Suppressor macrophage treated with lipopolysaccharide for 1 hour (primary cell): Measurements from ENCODE around the gene KPNA6.
"Not testable (repeated sequence)": the region's sequence is repeated elsewhere in the genome, so short reads cannot be mapped to it uniquely, and the experiment has no call there.

Source experiments
- DNase-seq, 3 donors: peaks; one replicate each; pipeline ENCODE4 v3.0.0-alpha.2; 2020 to 2022

KPNA6 gene

DNA sequence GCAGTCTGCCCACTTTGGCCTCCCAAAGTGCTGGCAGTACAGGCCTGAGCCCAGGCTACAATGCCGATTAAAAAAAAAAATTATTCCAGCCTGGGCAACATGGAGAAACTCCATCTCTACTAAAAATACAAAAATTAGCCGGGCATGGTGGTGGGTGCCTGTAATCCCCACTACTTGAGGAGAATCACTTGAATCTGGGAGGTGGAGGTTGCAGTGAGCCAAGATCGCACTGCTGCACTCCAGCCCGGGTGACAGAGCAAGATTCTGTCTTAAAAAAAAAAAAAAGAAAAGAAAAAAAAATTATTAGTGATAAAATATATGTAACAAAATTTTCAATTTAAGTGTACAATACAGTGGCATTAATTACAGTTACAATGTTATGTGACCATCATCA lies 35.4 kb downstream of the KPNA6 start:
- not testable (repeated sequence) for DNase-seq

DNA sequence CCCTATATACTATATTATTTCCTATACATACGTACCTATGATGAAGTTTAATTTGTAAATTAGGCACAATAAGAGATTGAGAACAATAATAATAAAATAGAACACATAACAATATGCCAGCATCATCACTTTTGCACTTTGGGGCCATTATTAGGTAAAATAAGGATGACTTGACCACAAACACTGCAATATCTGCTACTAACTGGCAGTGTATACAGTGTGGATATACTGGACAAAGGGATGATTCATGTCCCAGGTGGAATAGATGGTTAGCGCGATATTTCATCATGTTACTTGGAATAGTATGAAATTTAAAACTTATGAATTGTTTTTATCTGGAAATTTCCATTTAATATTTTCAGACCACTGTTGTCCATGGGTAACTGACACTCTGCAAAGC lies 36.2 kb downstream of the KPNA6 start:
- DNase-seq, result no peak

DNA sequence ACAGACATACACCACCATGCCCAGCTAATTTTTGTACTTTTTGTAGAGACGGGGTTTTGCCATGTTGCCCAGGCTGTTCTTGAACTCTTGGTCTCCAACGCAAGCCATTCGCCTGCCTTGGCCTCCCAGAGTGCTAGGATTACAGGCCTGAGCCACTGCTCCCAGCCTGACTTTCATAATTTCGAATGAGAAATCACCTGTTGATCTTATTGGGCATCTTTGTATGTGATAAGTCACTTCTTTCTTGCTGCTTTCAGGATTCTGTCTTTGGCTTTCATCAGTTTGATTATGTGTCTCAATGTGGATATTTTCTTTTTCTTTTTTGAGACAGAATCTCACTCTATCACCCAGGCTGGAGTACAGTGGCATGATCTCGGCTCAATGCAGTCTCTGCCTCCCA lies 39.9 kb downstream of the KPNA6 start:
- DNase-seq, result not testable (repeated sequence)

DNA sequence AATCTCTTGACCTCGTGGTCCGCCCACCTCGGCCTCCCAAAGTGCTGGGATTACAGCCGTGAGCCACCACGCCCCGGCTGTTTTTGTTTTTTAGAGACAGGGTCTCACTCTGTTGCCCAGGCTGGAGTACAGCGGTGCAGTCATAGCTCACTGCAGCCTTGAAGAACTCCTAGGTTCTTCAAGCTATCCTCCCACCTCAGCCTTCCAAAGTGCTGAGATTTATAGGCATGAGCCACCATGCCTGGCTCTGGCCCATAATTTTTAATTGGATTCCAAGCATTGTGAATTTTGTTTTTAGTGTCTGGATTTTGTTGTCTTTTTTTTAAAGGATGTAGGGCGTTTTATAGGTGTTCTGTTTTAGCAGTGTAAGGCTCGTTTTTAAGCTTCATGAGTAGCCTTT lies 43.0 kb downstream of the KPNA6 start:
- no peak for DNase-seq

DNA sequence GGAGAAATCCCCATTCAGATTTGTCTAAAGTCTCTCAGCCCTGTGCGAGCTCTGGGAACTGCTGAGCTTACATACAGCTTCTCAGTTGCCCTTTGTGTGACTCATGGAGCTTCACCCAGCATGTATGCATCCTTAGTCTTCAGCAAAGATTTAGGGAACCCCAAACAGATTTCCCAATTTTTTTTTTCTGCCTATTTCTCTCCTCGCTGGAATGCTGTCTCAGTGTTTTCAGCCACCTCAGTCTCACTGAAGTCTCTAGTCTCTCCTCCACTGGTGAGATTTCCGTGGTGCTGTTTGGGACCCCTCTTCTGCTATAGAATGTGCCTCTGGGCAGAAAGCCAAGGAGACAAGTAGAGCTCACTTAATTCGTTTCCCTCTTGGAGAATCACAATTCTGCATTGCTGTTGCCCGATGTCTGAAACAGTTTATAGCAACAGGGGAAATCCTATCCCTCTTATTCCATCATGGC lies 43.5 kb downstream of the KPNA6 start:
- DNase-seq, result peak; percentile 65 to 73 (median 72)

DNA sequence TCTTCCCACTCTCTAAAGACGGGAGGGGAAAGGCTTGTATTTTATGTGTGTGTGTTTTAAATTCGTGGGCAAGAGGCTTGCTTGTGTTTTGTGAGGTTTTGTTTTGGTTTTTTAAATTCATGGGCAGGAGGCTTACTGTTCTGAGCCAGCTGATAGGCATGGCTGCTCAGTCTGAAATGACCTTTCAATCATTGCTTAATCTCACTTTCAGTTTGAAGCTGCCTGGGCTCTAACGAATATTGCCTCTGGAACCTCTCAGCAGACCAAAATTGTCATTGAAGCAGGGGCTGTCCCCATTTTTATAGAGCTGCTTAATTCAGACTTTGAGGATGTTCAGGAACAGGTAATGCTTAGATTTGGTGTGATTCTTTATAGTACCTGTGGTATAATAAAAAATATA lies 51.3 kb downstream of the KPNA6 start:
- DNase-seq, result no peak

DNA sequence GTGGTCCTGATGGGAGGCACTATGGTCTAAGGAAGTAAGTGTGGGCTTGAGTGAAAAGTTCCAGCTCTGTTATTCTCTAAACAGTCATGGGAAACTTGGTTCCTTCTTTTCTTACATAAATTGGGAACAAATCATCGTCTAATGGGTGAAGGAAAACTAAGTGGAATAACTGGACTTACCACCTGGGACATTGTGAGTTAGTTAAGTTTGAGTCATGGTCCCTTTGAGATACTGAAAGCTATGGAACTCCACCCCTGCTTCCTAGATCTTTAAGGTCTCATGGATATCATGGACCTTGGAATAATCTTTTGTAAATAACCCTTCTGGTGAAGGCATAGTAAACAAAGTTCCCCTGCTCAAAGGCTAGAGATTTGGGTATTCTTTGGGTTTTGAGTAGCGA lies 55.5 kb downstream of the KPNA6 start:
- no peak for DNase-seq

DNA sequence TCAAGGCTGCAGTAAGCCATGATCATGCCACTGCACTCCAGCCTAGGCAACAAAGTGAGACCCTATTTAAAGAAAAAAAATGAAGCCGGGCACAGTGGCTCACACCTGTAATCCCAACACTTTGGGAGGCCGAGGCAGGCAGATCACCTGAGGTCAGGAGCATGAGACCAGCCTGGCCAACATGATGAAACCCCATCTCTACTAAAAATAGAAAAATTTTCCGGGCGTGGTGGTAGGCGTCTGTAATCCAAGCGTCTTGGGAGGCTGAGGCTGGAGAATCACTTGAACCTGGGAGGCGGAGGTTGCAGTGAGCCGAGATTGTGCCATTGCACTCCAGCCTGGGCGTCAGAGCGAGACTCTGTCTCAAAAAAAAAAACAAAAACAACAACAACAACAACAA lies 57.8 kb downstream of the KPNA6 start:
- not testable (repeated sequence) for DNase-seq

DNA sequence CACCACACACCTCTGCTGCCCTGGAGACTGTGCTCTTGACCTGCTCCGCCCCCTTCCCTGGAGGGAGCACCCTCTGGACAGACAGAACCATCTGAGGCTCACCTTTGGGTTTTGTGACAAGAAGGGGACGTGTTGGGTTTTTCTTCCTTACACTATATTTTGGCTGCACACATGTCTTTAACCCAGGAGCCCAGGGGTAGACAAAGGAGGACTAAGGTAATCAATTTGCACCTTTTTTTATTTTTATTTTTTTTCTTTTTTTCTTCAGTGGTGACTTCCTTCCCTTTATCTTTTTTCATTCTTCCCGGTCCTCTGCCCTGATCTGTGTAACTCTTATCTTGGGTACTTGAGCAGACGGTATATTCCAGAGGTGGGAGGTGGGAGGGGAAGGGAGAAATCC lies 63.1 kb downstream of the KPNA6 start:
- DNase-seq, result no peak

DNA sequence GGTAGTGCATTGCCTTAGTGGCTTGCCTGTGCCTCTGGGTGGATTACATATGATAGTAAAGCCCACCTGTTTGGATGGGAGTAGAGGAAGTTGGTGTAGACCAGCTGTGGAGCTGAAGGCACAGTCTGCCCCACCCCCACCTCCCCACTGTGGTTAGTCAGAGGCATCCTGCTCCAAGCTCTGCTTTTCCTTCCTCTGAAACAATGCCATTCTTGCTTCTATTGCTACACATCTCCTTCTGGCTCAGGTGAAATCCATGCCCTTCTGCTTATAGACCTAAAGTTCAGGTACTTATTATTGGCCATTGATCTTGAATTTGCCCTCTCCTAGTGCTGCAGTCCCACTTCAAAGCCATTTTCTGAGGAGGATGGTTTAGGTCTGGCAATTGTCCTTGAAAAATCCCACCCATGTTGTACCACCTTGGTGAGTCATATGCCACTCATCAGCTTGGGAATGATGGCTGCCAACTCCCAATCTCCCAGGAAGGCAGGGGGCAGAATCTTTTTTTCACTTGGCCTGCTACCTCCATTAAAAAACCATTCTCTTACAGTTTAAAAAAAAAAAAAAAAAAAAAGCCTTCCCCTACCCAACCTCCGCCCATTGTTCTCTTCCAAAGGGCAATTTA lies 64.9 kb downstream of the KPNA6 start:
- no peak for DNase-seq

DNA sequence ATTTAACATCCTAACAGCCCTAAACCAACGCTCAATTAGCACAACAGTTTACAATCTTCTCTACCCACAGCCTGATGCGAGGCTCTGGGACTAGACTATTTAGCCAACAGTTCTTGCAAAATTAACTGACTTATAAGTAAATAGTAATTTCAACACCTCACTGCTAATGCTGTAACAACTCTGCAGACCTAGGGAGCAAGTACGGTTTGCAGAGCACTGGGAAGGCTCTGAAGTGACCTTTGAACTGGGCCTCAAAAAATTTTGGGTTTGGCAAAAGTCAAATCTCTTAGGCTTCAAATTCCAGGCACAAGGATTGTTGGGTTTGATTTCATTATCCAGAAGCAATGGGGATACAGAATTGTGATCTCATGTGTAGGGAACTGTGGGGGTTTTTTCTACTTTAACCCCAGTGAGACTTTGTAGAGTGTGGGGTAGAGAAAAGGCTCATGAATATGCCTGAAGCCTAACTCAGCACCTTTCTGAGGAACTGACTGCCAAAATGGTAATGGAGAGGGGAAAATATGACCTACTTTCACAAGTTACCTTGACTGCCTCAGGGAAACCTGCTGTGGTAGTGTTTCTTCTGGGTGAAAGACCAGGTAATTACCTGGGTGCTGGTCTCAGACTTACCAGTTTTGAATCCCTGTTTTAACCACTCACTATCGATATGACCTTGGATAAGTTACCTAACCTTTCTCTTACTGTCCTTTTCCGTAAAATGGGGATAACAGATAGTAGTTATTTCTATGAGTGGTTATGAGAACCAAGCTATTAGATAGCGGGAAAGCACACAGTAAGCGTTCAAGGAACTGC lies 70.7 kb downstream of the KPNA6 start:
- peak; percentile 26 to 39 (median 38) for DNase-seq

DNA sequence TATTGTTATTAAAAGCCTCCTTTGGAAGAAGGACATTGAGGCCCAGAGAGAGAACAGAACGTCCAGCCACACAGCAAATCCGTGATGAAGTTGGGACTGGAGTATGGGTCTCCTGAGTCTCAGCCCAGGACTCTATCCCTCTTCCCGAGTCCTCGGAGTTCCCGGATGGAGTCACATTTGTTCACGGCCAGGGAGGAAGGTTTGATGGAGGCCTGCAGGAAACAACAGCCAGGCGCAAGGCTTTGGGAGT lies 71.3 kb downstream of the KPNA6 start:
- DNase-seq, result no peak

DNA sequence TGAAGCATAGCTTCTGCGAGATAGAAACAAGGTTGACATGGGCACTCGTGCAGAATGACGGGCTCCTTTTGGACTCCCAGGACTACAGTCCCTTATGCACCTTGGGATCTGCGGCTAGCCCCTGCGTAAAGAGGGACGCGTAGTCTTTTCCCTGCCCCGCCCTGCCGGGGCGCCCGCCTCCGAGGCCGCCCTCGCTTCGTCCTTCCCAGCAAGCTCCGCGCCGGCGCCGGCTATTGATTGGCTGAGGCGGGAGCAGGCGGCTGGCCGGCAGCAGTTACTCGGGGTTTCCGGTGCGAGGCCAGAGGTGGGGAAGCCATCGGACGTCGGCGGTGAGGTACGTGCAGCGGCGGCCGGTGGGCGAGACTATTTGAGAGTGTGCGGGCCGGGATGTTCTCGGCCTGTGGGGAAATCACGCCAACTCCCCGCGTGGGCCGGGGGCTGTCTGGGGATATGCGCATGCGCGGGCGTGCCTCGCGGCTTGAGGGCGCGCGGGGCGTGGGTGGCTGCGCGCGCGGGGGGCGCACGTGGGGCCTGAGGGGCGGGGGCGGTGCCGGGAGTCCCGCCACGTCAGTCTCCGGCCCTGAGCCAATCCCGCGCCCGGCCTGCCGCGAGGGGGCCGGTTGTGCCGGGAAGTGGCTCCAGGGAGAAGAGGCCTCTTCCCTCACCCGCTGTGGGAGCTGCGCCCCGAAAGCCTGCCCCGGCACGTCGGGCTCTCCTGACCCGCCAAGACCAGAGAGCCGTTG lies 71.8 kb downstream of the KPNA6 start, which contains the start of gene TXLNA:
Gene TXLNA, plus strand, starts transcription at position 233 of the 743 bp plus-strand sequence. CDS start 671 bp downstream, outside the sequence.
- peak; percentile 94 to 99 (median 97) for DNase-seq

DNA sequence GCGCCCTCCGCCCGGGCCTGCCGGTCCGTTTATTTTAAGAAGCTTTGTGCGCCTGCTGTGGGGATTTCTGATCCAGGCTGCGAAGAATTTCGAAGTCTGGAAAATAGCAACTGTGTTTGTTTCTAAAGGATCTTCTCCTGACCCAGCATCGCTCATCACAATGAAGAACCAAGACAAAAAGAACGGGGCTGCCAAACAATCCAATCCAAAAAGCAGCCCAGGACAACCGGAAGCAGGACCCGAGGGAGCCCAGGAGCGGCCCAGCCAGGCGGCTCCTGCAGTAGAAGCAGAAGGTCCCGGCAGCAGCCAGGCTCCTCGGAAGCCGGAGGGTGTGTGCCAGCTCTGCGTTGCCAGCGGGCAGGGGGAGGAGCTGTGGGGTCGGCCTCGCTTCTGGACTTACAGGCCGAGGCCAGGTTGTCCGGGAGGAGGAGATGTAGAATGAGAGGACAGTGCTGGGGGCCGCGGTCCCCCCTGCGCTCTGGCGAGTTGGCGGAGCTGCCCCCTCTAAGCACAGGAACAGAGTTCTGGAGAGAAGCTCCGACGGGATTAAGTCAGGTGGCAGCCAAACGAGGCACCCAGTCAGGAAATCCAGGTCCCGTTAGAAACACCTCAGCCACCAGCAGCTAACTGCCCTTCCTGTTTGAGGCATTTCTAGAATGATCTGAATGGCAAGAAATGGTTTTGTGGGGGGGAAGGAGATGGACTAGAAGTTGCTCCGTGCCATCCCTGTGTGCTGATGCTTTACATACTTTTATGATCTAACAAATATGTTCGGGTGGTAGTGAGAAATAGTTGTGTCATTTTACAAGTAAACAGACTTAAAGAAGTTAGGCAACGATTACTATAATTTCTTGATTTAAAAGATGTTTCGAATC lies 72.6 kb downstream of the KPNA6 start:
- peak; percentile 47 to 69 (median 63) for DNase-seq

DNA sequence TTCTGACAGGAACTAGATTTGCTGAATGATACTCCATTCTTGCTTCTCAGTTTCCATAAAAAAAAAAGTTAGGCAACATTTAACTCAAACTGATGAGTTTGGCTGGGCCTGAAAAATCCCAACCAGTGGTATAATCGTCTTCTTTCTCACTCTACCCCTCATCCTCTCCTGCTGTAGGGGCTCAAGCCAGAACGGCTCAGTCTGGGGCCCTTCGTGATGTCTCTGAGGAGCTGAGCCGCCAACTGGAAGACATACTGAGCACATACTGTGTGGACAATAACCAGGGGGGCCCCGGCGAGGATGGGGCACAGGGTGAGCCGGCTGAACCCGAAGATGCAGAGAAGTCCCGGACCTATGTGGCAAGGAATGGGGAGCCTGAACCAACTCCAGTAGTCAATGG lies 73.2 kb downstream of the KPNA6 start:
- DNase-seq, result no peak

DNA sequence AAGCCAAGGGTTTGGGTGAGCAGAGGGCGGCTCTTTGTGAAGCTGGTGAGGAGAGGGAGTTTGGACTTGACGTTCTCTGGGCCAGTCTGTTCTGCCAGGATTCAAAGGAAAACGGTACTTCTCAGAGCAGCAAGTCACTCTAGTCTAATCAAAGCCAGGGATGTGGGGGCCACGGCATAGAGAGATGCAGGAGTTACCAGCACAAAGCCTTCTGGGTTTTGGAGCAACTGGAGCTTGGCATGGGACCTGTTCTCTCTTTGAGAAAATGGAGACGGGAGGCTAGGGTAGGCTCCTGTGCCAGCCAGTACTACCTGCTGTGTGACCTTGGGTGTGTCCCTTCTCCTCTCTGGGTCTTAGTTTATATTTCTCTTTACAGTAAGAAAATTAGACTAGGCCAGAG lies 73.7 kb downstream of the KPNA6 start:
- DNase-seq, result no peak

DNA sequence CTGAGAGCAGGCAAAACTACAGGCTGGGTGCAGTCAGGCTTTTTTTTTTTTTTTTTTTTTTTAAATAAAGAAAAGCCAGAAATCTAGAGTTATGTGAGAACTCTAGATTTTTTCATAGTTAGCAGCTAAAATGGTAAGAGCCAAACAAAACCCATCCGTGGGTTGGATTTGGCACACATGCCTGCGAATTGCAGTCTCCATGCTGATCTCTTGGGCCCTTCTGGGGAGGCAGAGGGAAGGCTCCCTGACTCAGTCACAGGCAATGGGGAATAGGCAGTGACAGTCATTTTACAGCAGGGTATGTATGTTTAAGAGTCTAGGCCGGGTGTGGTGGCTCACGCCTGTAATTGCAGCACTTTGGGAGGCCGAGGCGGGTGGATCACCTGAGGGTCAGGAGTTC lies 74.2 kb downstream of the KPNA6 start:
- no peak for DNase-seq

DNA sequence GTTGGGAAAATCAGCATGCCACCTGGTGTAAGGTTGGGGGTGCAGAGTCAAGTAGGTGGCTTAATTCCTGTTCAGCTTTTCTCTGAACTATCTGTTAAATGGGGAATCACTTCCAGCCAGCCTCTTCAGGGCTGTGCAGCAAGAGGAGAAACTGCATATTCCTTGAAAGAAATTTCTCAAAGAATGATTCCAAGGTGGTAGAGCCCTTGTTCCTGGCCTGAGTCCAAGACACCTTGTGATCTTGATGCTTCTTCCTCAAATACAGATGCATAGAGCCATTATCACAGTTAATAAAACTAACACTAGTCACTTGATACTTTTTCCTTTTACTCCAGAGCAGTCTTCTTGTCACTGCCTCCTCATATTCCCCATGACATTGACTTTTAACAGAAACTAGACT lies 76.8 kb downstream of the KPNA6 start:
- peak in 2 of 3 donors; percentile 23 to 28 for DNase-seq

DNA sequence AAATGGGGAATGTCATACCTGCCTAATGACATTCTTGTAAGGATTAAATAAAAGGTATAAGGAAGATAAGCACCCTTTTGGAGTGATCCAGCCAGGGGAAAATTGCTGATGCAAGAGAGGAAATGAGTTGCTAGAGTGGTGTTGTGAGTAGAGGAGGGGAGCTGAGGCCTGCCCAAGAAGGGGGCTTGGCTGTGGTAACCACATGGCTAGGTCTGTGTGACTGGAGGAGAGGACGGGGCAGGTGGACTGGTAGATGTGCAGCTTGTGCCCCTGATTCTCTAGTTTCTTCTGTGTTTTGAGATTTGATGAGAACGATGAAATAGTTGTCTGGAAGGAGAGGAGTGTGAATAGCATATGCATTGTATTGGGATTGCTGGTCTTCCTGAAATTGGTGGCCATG lies 78.2 kb downstream of the KPNA6 start:
- DNase-seq, result no peak

DNA sequence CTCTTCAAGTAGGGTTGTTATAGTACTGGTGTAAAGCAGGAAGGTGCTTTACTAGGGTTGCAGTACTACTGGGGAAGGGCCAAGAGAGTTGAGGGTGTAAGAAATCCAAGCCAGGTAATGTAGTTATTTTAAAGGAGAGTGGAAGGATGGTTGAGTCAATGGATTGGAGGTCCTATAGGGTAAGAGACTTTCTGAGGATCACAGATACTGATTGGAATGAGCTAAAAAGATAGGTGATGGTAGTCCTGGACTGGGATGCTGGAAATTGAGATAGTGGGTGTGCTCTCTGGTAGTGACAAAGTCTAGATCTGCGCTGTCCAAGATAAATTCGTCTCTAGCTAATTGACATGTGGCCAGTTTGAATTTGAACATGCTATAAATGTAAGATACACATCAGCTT lies 78.6 kb downstream of the KPNA6 start:
- no peak for DNase-seq

DNA sequence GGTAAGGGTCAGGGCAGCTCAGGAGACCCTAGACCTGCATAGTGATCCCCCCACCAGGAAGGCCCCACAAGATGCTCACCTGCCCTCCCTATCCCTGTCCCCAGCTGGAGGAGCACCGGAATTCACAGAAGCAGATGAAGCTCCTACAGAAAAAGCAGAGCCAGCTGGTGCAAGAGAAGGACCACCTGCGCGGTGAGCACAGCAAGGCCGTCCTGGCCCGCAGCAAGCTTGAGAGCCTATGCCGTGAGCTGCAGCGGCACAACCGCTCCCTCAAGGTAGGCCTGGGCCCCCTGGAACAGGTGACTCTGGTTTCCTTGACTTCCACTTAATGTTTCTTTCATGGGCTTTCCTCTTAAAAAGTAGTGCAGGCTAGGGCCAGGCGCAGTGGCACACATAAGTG lies 80.0 kb downstream of the KPNA6 start:
- no peak for DNase-seq

DNA sequence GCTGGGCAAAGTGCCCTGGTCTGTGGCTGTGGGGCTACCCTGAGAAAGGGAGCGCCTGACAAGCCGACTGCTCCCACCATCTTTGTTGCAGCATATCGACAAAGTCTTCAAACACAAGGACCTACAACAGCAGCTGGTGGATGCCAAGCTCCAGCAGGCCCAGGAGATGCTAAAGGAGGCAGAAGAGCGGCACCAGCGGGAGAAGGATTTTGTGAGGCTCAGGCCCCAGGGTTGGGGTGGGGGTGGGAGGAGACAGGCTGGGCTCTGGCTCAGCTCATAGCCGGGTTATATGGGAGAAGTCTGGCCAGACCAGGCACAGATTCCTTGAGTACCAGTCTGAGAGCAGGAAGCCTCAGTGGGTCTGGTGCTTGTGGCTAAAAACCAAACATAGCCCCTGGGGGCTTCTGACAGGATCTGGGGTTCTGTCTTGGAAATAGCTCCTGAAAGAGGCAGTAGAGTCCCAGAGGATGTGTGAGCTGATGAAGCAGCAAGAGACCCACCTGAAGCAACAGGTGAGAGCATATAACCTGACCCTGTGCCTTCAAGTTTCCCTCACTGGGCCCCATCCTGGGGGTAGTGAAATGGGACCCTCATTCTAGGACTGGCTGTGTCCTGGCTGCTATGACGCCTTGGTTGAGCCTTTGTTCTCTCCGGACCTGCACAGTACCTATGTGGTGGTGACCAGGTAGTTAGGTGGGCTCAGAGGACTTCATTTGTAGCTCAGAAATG lies 84.5 kb downstream of the KPNA6 start:
- DNase-seq, result no peak
